GM04503 (cell line): ENCODE measurements around the gene AFF1.
"Not testable (repeated sequence)": the region's sequence is repeated elsewhere in the genome, so short reads cannot be mapped to it uniquely, and the experiment has no call there.

Experiments
- DNase-seq: peaks from one replicate; pipeline ENCODE4 v3.0.0-alpha.2; 2012; ENCODE audit warnings: low read depth

AFF1 gene

GRCh38 chr4:87058356-87059073, 123.7 kb downstream of the AFF1 start:
- DNase-seq: no peak

GRCh38 chr4:87060957-87061356, 126.1 kb downstream of the AFF1 start:
- DNase-seq: peak; percentile 67

DNA sequence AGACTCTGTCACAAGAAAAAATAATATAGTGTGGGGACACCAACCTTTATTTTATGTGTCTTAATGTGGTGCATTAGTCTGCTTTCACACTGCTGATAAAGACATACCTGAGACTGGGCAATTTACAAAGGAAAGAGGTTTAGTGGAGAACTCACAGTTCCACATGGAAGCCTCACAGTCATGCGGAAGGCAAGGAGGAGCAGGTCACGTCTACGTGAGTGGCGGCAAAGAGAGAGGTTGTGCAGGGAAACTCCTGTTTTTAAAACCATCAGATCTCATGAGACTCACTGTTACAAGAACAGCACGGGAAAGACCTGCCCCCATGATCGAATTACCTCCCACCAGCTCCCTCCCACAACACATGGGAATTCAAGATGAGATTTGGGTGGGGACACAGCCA, 130.2 kb downstream of the AFF1 start:
- no peak for DNase-seq

- DNase-seq: no peak
Measured at GRCh38 chr4:87066403-87067123, 131.8 kb downstream of the AFF1 start.

DNA sequence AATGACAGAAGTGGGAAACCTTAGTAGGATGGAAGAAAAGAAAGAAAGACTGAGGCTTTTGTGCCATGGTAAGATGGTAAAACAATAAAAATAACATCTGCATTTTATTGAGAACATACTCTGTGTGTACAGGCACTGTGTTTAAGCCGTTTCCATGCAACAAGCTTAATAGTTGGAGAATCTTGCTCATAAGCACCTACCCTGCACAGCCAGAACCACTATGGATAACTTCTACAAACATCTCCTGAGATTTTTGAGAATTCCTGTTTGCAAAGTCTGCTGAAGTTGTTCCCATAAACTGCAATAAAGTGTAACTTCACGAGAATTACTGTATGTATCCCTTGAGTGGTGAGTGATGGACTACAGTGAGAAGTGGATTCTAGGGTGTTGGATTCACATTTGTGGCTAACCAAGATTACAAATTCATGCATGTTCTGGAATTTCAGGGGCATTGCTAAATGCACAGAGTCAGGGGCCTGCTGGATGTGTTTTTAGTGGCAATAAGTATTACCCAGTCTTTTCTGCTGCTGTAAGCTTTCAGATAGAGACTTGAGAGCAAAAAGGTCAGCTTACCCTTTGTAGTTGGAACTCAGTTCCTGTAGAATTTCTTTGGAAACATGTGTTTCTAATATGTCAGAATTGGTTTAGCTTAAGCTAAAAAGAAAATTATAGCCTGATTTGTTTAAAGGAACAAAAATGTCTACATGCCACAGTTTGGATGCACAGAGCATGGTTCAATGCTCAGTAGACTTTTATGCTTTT, 132.5 kb downstream of the AFF1 start:
- no peak for DNase-seq

GRCh38 chr4:87068583-87069021, 133.8 kb downstream of the AFF1 start:
- no peak for DNase-seq

DNA sequence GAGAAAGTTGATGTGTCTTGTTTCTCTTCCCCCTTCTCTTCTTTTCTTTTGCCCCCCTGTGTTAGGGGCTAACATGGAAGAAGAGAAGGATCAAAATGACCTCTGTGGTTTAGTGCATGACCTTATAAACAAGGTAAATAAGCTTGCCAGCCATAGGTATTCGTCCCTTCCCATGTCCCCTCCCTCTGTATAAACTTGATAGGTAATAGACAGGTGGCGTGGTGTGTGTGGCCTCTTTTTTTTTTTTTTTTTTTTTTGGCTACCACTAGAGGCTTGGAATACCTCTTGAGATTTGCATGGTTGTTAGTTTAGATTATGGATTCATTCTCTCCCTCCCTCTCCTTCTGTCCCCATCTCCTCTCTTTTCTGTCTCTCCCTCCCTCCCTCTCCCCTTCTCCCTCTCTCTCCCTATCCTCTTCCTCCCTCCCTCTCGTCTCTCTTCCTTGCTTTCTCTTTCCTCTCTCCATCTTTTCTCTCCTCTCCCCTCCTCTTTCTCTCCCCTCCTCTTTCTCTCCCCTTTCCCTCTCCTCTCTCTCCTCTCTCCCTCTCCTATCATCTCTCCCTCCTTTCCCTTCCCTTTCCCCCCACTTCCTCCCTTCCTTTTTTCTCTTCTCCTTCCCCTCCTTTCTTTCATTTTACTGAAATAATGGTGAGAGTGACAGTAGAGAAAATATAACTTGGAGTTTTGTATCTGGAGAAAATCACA, 134.4 kb downstream of the AFF1 start:
- DNase-seq: no peak

- DNase-seq: no peak
Measured at GRCh38 chr4:87071401-87071800, 136.6 kb downstream of the AFF1 start.

DNA sequence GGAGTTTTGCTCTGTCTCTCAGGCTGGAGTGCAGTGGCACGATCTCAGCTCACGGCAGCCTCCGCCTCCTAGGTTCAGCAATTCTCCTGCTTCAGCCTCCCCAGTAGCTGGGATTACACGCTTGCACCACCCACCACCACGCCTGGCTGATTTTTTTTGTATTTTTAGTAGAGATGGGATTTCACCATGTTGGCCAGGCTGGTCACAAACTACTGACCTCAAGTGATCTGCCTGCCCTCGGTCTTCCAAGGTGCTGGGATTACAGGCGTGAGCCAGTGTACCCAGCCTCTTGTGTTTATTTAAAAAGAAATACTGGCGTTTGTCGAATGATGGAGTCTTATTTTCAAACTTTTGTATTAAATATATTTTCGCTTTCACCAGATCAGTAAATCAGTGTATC, 137.7 kb downstream of the AFF1 start:
- DNase-seq: not testable (repeated sequence)

DNA sequence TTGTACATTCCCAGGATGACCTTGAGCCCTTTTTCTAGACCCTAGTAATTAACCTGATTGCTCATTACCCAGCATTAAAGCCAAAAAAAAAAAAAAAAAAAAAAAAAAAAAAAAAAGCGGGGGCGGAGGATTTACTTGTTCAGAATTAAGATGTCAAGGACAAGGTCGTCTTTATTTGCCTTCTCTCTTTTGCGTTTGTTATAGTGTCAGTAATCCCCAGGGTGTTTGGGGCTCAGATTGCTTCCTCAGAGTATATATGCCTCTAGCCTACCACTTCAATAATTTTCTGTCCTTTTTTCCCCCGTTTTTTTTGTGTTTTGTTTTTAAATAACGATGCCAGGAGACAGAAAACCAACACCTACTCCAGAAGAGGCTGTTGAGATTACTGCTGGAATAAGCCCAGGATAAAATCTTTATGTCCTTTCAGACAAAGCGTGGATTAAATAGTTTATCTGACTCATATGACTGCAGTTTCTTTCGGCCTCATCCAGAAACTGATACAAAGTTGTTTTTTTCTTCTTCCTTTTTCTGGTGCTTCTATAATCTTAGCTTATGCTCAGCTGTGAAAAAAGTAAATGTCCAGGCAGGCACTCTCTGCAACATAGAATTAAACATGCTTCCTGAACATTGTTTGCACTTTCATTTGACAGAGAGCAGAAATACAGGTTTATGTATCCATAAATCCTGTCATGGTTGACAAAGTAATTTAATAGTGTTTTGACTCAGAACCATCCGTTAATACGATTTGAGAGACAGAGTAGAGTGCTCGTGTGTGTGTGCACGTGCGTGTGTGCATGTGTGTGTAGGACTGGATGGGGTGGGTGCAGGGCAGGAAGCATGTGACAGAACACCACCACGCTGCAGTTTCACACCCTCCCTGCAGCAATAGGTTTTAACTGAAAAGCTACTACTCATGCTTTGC, 138.6 kb downstream of the AFF1 start:
- DNase-seq: no peak

- no peak for DNase-seq
Measured at GRCh38 chr4:87074121-87074488, 139.3 kb downstream of the AFF1 start.

- DNase-seq: no peak
Measured at GRCh38 chr4:87075876-87076275, 141.1 kb downstream of the AFF1 start.

DNA sequence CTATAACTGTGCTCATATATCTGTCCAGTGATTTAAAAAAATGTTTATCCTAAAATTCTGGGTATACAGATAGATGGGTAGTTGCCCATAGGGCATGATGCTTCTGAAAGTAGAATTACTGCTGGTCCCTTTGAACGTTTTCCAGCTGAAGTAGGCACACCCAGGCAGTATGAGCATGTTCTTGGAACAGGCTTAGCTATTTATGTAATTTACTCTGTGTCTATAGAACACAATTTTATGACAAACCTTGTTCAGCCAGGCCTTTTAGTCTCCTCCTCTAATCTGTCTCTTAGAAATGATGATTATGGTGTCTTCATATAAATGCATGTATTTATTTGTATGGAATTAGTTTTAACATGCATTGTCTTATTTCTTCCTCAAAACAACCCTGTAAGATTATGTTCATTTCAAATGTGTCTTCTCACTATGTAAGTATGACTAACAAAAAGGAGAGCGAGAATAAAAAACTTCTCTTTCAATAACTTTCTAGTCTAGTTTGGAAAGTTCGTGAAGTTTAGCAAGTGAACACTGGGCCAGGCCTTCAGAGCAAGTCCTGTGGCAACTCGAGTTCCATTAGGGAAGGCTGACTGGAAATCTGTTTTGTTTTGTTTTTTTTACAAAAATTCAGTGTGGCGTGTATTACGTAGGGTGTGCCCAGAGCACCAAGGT, 142.0 kb downstream of the AFF1 start:
- no peak for DNase-seq

DNA sequence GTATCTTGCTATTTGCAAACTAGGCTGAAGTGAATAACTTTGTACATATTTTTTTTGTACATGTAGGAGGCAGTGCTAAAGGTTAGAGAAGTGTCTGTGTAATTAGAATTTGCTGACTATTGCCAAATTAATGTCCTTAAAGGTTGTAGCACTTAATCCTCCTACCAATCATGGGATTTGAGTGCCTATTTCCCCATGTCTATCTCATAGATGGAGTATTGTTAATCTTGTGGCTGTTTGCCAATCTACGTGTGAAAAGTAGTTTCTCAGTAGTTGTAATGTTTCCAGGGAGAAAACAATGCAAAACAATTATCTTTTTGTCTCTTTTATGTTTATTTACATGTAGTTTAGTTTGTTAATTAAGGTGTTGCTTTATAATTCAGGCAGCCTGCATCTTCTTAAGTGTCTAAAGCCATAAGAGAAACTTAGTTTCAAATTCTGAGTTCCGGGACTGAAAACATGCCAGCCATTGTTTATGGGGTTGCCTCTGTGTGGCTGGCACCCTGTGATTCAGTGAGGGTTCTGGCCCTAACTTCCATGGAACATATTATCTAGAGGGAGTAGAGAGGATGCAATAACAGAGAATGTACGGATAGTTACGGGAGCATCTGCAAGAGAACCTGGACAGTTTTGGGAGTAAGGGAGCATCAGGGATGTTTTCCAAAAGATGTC, 143.2 kb downstream of the AFF1 start:
- DNase-seq: no peak

DNA sequence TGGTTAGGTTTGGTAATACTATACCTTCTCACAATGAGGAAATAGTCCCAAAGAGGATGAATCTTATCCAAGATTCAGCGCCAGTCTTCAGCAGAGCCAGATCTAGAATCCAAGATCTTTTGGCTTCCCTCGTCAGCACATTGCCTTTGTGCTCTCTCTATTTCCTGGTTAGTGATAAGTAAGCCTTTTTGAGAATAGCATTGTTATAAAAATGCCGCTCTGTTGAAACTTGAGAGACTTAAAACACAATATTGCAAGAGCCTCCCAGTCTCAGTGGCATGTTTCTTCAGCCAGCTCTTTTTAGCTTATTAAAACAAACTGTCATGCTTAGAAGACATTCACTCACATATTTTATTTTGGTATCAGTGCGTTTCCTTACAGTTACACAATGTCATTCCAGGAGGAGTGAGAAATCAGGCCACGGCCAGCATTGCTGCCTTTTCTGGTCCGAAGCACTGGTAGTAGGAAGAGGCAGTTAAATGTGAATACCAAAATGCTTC, 144.2 kb downstream of the AFF1 start:
- DNase-seq: peak; percentile 78

DNA sequence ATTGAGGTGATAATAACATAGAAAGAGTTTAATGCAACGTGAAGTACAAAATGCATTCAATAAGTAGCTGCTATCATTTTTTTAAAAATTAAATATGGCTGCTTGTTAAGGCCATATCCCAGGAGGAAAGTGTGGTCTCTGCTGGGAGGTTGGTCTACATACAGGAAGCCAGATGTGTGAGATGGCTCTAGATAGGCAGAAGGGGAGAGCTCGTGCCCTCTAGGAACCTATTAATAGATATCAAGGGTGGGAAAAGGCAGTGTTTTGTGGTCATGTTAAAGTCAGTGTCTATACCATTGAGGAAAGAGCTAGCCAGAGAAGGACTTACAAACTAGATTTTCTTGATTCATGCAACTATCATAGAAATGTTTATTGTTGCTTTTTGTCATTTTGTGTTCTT, 145.2 kb downstream of the AFF1 start:
- no peak for DNase-seq

- no peak for DNase-seq
Measured at GRCh38 chr4:87080462-87080861, 145.7 kb downstream of the AFF1 start.

DNA sequence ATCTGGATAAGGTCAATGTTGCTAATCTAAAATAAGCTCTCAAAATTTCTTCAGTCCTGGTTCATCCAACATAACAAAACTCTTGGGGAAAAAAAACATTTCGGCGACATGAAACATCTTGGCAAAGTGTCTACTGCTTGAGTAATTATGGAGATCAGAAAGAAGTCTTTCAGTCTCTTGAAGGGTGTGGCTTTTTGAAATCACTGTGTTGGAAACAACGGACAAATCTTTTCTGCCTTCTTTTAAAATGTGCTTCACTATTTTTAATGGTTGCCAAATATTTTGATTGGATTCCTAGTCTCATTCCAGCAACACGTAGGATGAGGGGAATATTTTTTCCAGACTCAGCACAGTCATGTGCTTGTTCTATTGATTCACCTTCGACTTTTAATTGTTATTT, 147.0 kb downstream of the AFF1 start:
- no peak for DNase-seq

DNA sequence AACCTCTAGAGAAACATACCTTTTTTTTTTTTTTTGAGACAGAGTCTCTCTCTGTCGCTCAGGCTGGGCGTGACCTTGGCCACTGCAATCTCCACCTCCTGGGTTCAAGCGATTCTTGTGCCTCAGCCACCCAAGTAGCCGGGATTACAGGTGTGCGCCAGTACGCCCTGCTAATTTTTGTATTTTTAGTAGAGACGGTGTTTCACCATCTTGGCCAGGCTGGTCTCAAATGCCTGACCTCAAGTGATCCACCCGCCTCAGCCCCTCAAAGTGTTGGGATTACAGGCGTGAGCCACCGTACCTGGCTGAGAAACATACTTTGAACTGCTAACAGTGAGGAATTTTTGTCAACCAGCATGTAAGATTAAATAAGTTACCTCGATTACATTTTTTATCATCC, 150.9 kb downstream of the AFF1 start:
- not testable (repeated sequence) for DNase-seq
